Bronchial epithelial cell (primary cell): ENCODE results near the gene RER1. TPM values are rescaled to one million over a fixed set of nuclear protein-coding genes. Genes with fewer than 3 reads are reported as not detected.
A peak's percentile ranks its signal among the peaks of the same experiment; 100 is the strongest.

Experiments used
- DNase-seq: peaks from one replicate; pipeline ENCODE4 v3.0.0-alpha.2; 2010; ENCODE audit warnings: low read depth
- FAIRE-seq: peaks from 2 replicates; lab custom pipeline; 2011; peaks lifted over from hg19 to GRCh38; lab: Jason Lieb, UNC
- H3K27me3 ChIP-seq: 2 replicates; pipeline ENCODE4 v1.5.1; 2011; ENCODE audit warnings: low read length; ENCODE audit not compliant: control insufficient read depth, insufficient read depth
- H3K36me3 ChIP-seq: 2 replicates; pipeline ENCODE4 v1.5.1; 2011; ENCODE audit warnings: low read length; ENCODE audit not compliant: control insufficient read depth, insufficient read depth
- H3K4me3 ChIP-seq: 2 replicates; pipeline ENCODE4 v1.5.1; 2011; ENCODE audit warnings: mild to moderate bottlenecking, low read depth, low read length, control low read depth
- CTCF ChIP-seq: IDR thresholded peaks from 2 replicates; pipeline ENCODE4 v1.5.1; 2011; ENCODE audit warnings: mild to moderate bottlenecking, moderate library complexity, low read length, control low read depth, inconsistent platforms; ENCODE audit not compliant: insufficient read depth, severe bottlenecking
- total RNA-seq: library from RNA; depleted of rRNA; stranded (reverse); fragments of >200 nt; gene quantifications from 2 replicates; pipeline ENCODE4 v1.2.1, GENCODE V29; 2014

The RER1 gene
- total RNA-seq, 1 donor from 2014 or later, result 94.8 TPM

- no peak for TF ChIP-seq CTCF
- Histone ChIP-seq H3K27me3 (no peaks in the 10 kb centered on the region), H3K4me3 (peak overlapping the region; percentile 77), H3K36me3 (peaks cover 19% of the 10 kb centered on the region)
- DNase-seq (no peak), FAIRE-seq (no peak)
Observed at GRCh38 chr1:2391931-2392509, 379 bp downstream of the RER1 start.

DNA sequence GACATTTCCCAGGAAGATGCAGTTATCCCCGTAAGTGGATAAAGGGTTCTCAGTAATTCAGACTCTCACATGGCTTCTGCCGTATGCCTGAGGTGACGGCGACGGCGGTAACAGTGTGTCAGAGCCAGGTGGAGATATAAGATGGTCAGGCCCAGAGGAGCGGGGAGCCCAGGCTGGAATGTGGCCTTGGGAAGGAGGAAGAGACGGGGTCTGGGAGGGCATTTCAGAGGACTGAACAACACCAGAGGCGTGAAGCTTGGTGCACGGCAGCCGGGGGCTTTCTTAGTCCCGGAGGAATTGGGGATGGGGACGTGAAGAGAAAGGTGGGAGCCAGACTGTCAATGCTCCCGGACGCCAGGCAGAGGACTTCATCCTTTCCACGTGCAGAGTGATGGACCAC lies 1.0 kb downstream of the RER1 start:
- DNase-seq (no peak), FAIRE-seq (no peak)
- Histone ChIP-seq H3K4me3 (peak overlapping the region; percentile 77), H3K27me3 (no peaks in the 10 kb centered on the region), H3K36me3 (peaks cover 22% of the 10 kb centered on the region)
- no peak for TF ChIP-seq CTCF

DNA sequence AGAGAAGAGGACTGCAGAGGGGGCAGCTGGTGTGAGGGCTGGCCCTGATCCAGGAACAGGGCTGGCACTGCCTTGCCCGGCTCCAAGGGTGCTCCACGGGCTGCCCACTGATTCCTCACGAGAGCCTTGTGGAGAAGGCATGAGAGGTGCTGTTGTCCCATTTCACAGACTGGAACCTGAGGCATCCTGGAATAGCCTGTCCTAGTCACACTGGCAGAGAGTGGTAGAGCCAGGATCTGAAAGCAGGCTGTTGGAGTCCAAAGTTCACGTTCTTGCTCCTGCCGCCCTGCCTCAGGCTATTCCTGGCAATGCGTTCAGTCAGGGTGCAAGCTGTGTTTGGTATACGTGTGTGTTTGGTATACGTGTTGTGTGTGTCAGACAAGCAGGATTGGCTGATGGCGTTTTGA lies 1.8 kb downstream of the RER1 start:
- Histone ChIP-seq H3K27me3 (no peaks in the 10 kb centered on the region), H3K36me3 (peaks cover 22% of the 10 kb centered on the region), H3K4me3 (no peak overlapping the region)
- FAIRE-seq (peak; percentile 50), DNase-seq (no peak)
- no peak for TF ChIP-seq CTCF

DNA sequence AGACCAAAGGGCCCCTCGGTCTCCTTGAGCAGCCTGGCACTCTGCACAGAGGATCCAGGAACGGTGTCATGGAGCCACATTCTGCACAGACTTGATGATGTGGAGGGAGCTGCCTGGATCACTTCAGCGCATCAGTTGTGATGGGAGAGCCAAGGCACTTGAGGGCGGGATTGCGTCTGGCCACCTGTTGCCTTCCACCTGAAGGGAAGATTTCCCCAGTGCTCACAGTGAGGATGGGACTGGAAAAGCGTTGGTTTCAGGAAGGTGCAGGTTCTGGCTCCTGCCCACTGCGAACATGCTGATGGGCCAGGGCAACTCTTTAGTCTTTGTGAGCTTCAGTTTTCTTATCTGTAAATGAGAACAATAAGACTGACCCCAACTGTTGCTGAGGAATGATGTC lies 2.6 kb downstream of the RER1 start:
- H3K36me3 ChIP-seq, result peaks cover 29% of the 10 kb centered on the region
- no peak overlapping the region for H3K4me3 ChIP-seq
- no peaks in the 10 kb centered on the region for H3K27me3 ChIP-seq
- no peak for DNase-seq
- FAIRE-seq, result peak; percentile 76
- no peak for TF ChIP-seq CTCF

DNA sequence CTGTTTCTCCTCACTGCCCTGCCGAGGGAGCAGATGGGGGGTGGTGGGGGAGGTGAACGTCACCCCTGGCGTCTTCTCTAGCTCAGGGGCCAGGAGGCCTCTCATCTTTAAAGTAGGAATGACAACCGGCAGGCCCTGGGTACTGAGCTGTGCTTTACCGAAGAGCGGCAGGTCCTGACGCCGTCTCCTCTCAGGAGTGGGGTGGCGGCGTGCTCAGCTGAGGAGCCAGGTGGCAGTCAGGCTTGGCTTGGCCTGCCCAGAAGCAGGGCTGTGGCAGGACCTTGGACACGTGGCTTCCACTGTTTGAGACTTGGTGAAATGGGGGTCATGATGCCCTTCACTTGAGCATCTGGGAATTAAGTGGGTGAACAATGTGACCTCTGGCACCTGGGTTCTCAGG lies 3.1 kb downstream of the RER1 start:
- no peak for FAIRE-seq
- no peak for TF ChIP-seq CTCF
- Histone ChIP-seq H3K36me3 (peaks cover 31% of the 10 kb centered on the region), H3K27me3 (no peaks in the 10 kb centered on the region), H3K4me3 (no peak overlapping the region)
- DNase-seq, result no peak

- H3K36me3 ChIP-seq, result peaks cover 35% of the 10 kb centered on the region
- DNase-seq (no peak), FAIRE-seq (no peak)
- H3K4me3 ChIP-seq, result no peak overlapping the region
- TF ChIP-seq CTCF, result no peak
- no peaks in the 10 kb centered on the region for H3K27me3 ChIP-seq
Observed at GRCh38 chr1:2395245-2395644, 3.6 kb downstream of the RER1 start.
